Left cardiac atrium (tissue), 4 donors: Measurements from ENCODE around the gene ZNF426. TPM values are rescaled to one million over a fixed set of nuclear protein-coding genes. Genes with fewer than 3 reads are reported as not detected.
"Not testable (repeated sequence)": the region's sequence is repeated elsewhere in the genome, so short reads cannot be mapped to it uniquely, and the experiment has no call there.

Source experiments
- ATAC-seq, 2 donors: fragments of 200-7000 bp; cut with Tn5 transposase; one replicate each; pipeline ENCODE4 v1.9.1; 2020; ENCODE audit warnings: mild to moderate bottlenecking in 2 of 2, moderate library complexity in 2 of 2
- DNase-seq: peaks from one replicate; pipeline ENCODE4 v3.0.0-alpha.2; 2020
- intact Hi-C, 2 donors: fragments of 100-400 bp; cut with DNase I; formaldehyde crosslinking; loops; one replicate each; pipeline versions ENCODE4 v1.14.1 to v1.15.1; 2022 to 2023
- long read RNA-seq: library from polyadenylated mRNA; unstranded; transcript quantifications from one replicate; pipeline ENCODE4 v2.0.0, GENCODE V29; 2021
- total RNA-seq, 2 donors: library from RNA; stranded (reverse); fragmentation: NEBNext Ultra II Directional; extraction: Animal tissue kit (Norgen Biotek cat#: 25700); gene quantifications; one replicate each; pipeline ENCODE4 v1.2.1, GENCODE V29; 2021
- donor health status: DM: no; HTN: yes; CAD: no.
- donor health status: DM: no; HTN: yes; CAD: no; lungs with severe emphysema.
- donor health status: DM: yes; HTN: yes; CAD: no.
- donor health status: Dilated cardiomyopathy.

ZNF426 gene
- total RNA-seq: 10 to 100 TPM; 12.1 to 16.0 TPM
- long read RNA-seq, full-length matches to known transcripts: 11 of 24 reads
- long read RNA-seq, partial matches to known transcripts: 9 of 24 reads
- long read RNA-seq, other reads (novel, unspliced or antisense): 4 of 24 reads

GRCh38 chr19:9538183-9539058 lies at the start of gene ZNF426:
Gene ZNF426, minus strand, starts transcription at chr19:9538645. Its CDS starts 2,413 bp downstream, at chr19:9536232.
- DNase-seq (peak; percentile 91), ATAC-seq (peak; percentile 98)
- intact Hi-C loops: loop anchor here in 1 of 2 donors (10.0 kb wide), 1 partner anchor 214 kb away; the partner anchor contains the start of gene ZNF559

GRCh38 chr19:9586764-9587163 lies 48.3 kb upstream of the ZNF426 start:
- ATAC-seq: peak in 1 of 2 donors; percentile 36
- intact Hi-C loops: no loop called here

GRCh38 chr19:9584073-9584833 lies 45.8 kb upstream of the ZNF426 start, which contains the start of gene ZNF121:
Gene ZNF121, minus strand, starts transcription at chr19:9584504. Its CDS starts 16,407 bp downstream, at chr19:9568097.
- peak; percentile 91 for DNase-seq
- intact Hi-C loops: no loop called here
- ATAC-seq: peak; percentile 97 to 98

More at GRCh38 chr19:9586764-9587163, 48.3 kb upstream of the ZNF426 start:
- peak; percentile 61 for DNase-seq

GRCh38 chr19:9582081-9582725 lies 43.8 kb upstream of the ZNF426 start:
- intact Hi-C loops: not testable (repeated sequence)

GRCh38 chr19:9580728-9581127 lies 42.3 kb upstream of the ZNF426 start:
- ATAC-seq (no peak), DNase-seq (no peak)
- intact Hi-C loops: no loop called here

More at GRCh38 chr19:9582081-9582725, 43.8 kb upstream of the ZNF426 start:
- not testable (repeated sequence) for DNase-seq, ATAC-seq

GRCh38 chr19:9570255-9570654 lies 31.8 kb upstream of the ZNF426 start:
- ATAC-seq: no peak
- DNase-seq: no peak
- intact Hi-C loops: no loop called here

GRCh38 chr19:9566729-9567128 lies 28.3 kb upstream of the ZNF426 start:
- intact Hi-C loops: no loop called here
- DNase-seq (no peak), ATAC-seq (no peak)

GRCh38 chr19:9565900-9566705 lies 27.7 kb upstream of the ZNF426 start:
- DNase-seq (no peak), ATAC-seq (no peak)
- intact Hi-C loops: no loop called here

GRCh38 chr19:9552536-9553274 lies 14.3 kb upstream of the ZNF426 start:
- ATAC-seq: no peak
- intact Hi-C loops: no loop called here
- no peak for DNase-seq

GRCh38 chr19:9547870-9548269 lies 9.4 kb upstream of the ZNF426 start:
- intact Hi-C loops: no loop called here
- DNase-seq: no peak
- ATAC-seq: no peak

- not testable (repeated sequence) for DNase-seq
Observed at GRCh38 chr19:9541281-9541680, 2.8 kb upstream of the ZNF426 start.

GRCh38 chr19:9539921-9540320 lies 1.5 kb upstream of the ZNF426 start:
- not testable (repeated sequence) for DNase-seq, ATAC-seq
- intact Hi-C loops: loop anchor here in 1 of 2 donors (10.0 kb wide), 1 partner anchor 215 kb away; the partner anchor contains the start of gene ZNF559

More at GRCh38 chr19:9541281-9541680, 2.8 kb upstream of the ZNF426 start:
- intact Hi-C loops, ATAC-seq: not testable (repeated sequence)

- not testable (repeated sequence) for ATAC-seq, DNase-seq
- intact Hi-C loops: loop anchor here in 1 of 2 donors (10.0 kb wide), 1 partner anchor 214 kb away; the partner anchor contains the start of gene ZNF559
Observed at GRCh38 chr19:9539201-9539600, 756 bp upstream of the ZNF426 start.

- DNase-seq (no peak), ATAC-seq (no peak)
- intact Hi-C loops: loop anchor here in 1 of 2 donors (10.0 kb wide), 1 partner anchor 211 kb away; the partner anchor contains the start of gene ZNF559
Observed at GRCh38 chr19:9535934-9536333, 2.5 kb downstream of the ZNF426 start.

- intact Hi-C loops: loop anchor here in 1 of 2 donors (10.0 kb wide), 1 partner anchor 207 kb away; the partner anchor contains the start of gene ZNF559
- ATAC-seq (no peak), DNase-seq (no peak)
Observed at GRCh38 chr19:9531933-9532332, 6.5 kb downstream of the ZNF426 start.

- DNase-seq (no peak), ATAC-seq (no peak)
- intact Hi-C loops: no loop called here
Observed at GRCh38 chr19:9528757-9529336, 9.6 kb downstream of the ZNF426 start.
